Cardiac atrium fibroblast (primary cell): ENCODE measurements around the gene DPYSL3. TPM values are rescaled to one million over a fixed set of nuclear protein-coding genes. Genes with fewer than 3 reads are reported as not detected.

Experiments
- total RNA-seq: library from RNA; depleted of rRNA; stranded (reverse); fragments of >200 nt; gene quantifications from 2 replicates; pipeline ENCODE4 v1.2.3, GENCODE V29; 2015

The DPYSL3 gene
- total RNA-seq: 36.6 and 58.2 TPM in 2 replicates

GRCh38 chr5:147509710-147510651 lies at the start of gene DPYSL3:
Gene DPYSL3 (minus strand): TSS chr5:147510068. CDS start chr5:147509858, 210 bp downstream.

